GM23248 (cell line): ENCODE measurements around the gene GNA14. TPM values are rescaled to one million over a fixed set of nuclear protein-coding genes. Genes with fewer than 3 reads are reported as not detected.

Experiments used
- DNase-seq: peaks from one replicate; pipeline ENCODE4 v3.0.0-alpha.2; 2015
- H2AFZ ChIP-seq: fragments of 200-600 bp; sonication (generic); 2 replicates; pipeline ENCODE4 v1.6.1; 2016; ENCODE audit warnings: antibody characterized with exemption
- H3F3A ChIP-seq: fragments of 200-600 bp; sonication (generic); 2 replicates; pipeline ENCODE4 v1.6.1; 2016; ENCODE audit warnings: mild to moderate bottlenecking, antibody characterized with exemption, mixed run types; ENCODE audit not compliant: insufficient read depth
- H3K27ac ChIP-seq: fragments of 200-600 bp; sonication (generic); 2 replicates; pipeline ENCODE4 v1.5.1; 2016; ENCODE audit warnings: mild to moderate bottlenecking
- H3K27me3 ChIP-seq: fragments of 200-600 bp; sonication (generic); replicated peaks from 2 replicates; pipeline ENCODE4 v1.6.1; 2016; ENCODE audit warnings: mild to moderate bottlenecking; ENCODE audit not compliant: insufficient read depth
- H3K36me3 ChIP-seq: fragments of 200-600 bp; sonication (generic); 2 replicates; pipeline ENCODE4 v1.6.1; 2016; ENCODE audit warnings: low read depth, mild to moderate bottlenecking
- H3K4me1 ChIP-seq: fragments of 200-600 bp; sonication (generic); 2 replicates; pipeline ENCODE4 v1.6.1; 2016; ENCODE audit warnings: mild to moderate bottlenecking; ENCODE audit not compliant: insufficient read depth
- H3K4me2 ChIP-seq: fragments of 200-600 bp; sonication (generic); one replicate; pipeline ENCODE4 v1.6.1; 2016; ENCODE audit warnings: mild to moderate bottlenecking; ENCODE audit not compliant: unreplicated experiment
- H3K4me3 ChIP-seq: fragments of 200-600 bp; sonication (generic); 2 replicates; pipeline ENCODE4 v1.5.1; 2016; ENCODE audit warnings: mild to moderate bottlenecking
- H3K79me2 ChIP-seq: fragments of 200-600 bp; sonication (generic); 2 replicates; pipeline ENCODE4 v1.6.1; 2016; ENCODE audit warnings: mild to moderate bottlenecking; ENCODE audit not compliant: insufficient read depth
- H3K9ac ChIP-seq: fragments of 200-600 bp; sonication (generic); 2 replicates; pipeline ENCODE4 v1.6.1; 2016; ENCODE audit warnings: mild to moderate bottlenecking
- H3K9me2 ChIP-seq: fragments of 200-600 bp; sonication (generic); 2 replicates; pipeline ENCODE4 v1.6.1; 2016; ENCODE audit warnings: mixed run types, mild to moderate bottlenecking, moderate library complexity; ENCODE audit not compliant: insufficient read depth
- H3K9me3 ChIP-seq: fragments of 200-600 bp; sonication (generic); one replicate; pipeline ENCODE4 v1.6.1; 2017; ENCODE audit warnings: low read depth
- H4K20me1 ChIP-seq: fragments of 200-600 bp; sonication (generic); 2 replicates; pipeline ENCODE4 v1.6.0; 2016; ENCODE audit not compliant: insufficient read depth
- EZH2 ChIP-seq: fragments of 200-600 bp; sonication (generic); IDR thresholded peaks from 2 replicates; pipeline ENCODE4 v1.6.1; 2018; ENCODE audit warnings: antibody characterized with exemption, mild to moderate bottlenecking; ENCODE audit not compliant: insufficient read depth, poor library complexity, severe bottlenecking
- EZH2phosphoT487 ChIP-seq: fragments of 200-600 bp; sonication (generic); IDR thresholded peaks from 2 replicates; pipeline ENCODE4 v1.6.1; 2018; ENCODE audit warnings: antibody characterized with exemption, moderate library complexity, mild to moderate bottlenecking, low read depth; ENCODE audit not compliant: insufficient read depth
- WGBS, 2 experiments: methylation state at CpG; one replicate each; pipeline ENCODE4 v1.1.6; 2015 to 2017; ENCODE audit warnings: low lambda C conversion rate in 2 of 2, low coverage in 1 of 2; ENCODE audit errors: missing lambda C conversion rate in 2 of 2; 5-methylcytosine and 5-hydroxymethylcytosine counted together
- in situ Hi-C: fragments of 300-500 bp; cut with MboI; formaldehyde crosslinking; loops from 2 replicates; pipeline ENCODE4 v1.15.0; 2020
- polyA plus RNA-seq: library from polyadenylated mRNA; unstranded; fragments of >200 nt; fragmentation: Nextera tagmentation; extraction: Ambion mirVana; gene quantifications from 2 replicates; pipeline ENCODE4 v1.2.1, GENCODE V29; 2016
- total RNA-seq: library from RNA; depleted of rRNA; stranded (reverse); fragments of >200 nt; shearing (Covaris generic); gene quantifications from 2 replicates; pipeline ENCODE4 v1.2.3, GENCODE V29; 2014

The GNA14 gene
- total and polyA plus RNA-seq, 2 experiments from 2014 or later, result 0.11 to 0.24 TPM

DNA sequence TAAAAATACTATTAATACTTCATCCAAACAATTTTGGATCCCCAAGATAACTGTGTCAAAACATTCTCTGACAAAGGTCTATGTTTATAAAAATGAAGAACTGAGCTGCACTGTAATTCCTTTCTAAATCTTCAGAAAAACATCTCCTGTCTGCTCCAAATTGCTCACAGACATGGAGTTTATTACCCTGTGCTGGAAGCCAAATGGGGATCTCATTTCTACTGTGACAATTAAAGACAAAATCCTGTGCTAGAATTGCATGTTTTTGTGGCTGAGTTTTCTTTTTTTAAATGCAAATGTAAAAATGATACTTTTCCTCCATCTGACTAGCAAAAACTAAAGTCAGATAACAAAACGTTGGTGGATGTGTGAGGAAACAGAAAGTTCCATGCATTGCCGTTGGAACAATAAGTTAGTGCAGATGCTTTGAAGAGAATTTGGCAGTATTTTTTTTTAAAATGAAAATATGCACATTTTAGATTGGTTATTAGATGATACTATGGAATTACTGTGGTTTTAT lies 93.5 kb downstream of the GNA14 start:
- Histone ChIP-seq H3K4me1 (no peaks in the 10 kb centered on the region), H3K27ac (no peak overlapping the region), H3F3A (no peaks in the 10 kb centered on the region), H3K27me3 (no peaks in the 10 kb centered on the region; the same call in 1 of the 2 replicates), H3K36me3 (no peaks in the 10 kb centered on the region), H2AFZ (no peak overlapping the region), H4K20me1 (no peaks in the 10 kb centered on the region), H3K9me3 (no peaks in the 10 kb centered on the region), H3K9me2 (no peaks in the 10 kb centered on the region), H3K9ac (no peak overlapping the region), H3K4me3 (no peak overlapping the region), H3K79me2 (no peaks in the 10 kb centered on the region), H3K4me2 (no peak overlapping the region)
- WGBS, 2 experiments, result 2 to 3% methylated on average over 2 of the region's 2 CpGs
- DNase-seq, result no peak
- TF ChIP-seq EZH2 (no peak), EZH2phosphoT487 (no peak)
- in situ Hi-C loops, result no loop called here

DNA sequence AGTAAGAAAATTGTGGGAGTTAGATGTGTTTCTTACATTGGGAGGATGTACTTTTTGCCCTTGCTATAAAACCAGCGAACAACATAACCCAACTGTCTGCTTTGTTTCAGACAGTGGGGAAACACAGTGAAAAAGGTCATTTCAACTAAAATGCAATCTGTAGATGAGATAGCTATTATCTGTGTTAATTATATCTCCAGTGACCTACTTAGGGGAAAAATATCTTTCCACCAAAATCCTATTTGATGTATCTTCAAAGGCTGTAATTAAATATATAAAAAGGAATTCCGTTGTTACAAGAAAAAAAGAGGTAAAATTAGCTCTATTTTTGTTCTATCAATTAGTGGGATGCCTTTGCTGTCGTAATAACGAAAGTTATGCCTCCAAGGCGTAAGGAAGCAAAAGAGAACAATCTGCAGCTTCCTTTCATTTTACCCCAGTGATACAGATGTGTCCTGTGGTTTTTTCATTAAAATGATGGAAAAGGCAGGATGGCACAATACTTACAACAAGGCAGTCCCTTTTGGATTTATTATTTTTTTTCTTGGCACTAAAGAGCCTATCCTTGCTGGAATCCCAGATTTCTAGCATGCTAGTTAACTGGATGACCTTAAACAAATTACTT lies 100.9 kb downstream of the GNA14 start:
- Histone ChIP-seq H3K9me3 (no peaks in the 10 kb centered on the region), H3K27me3 (no peaks in the 10 kb centered on the region; the same call in 1 of the 2 replicates), H3K9me2 (no peaks in the 10 kb centered on the region), H3K79me2 (no peaks in the 10 kb centered on the region), H3K4me3 (no peak overlapping the region), H3K36me3 (no peaks in the 10 kb centered on the region), H3K4me2 (no peak overlapping the region), H2AFZ (no peak overlapping the region), H4K20me1 (no peaks in the 10 kb centered on the region), H3K27ac (no peak overlapping the region), H3F3A (no peaks in the 10 kb centered on the region), H3K4me1 (0 out of 2 replicates have a peak, but pooled peaks cover 3% of the 10 kb centered on the region), H3K9ac (no peak overlapping the region)
- WGBS, 2 experiments, result 77 to 79% methylated on average over 5 of the region's 5 CpGs
- in situ Hi-C loops, result no loop called here
- TF ChIP-seq EZH2, result no peak
- no peak for TF ChIP-seq EZH2phosphoT487
- no peak for DNase-seq

DNA sequence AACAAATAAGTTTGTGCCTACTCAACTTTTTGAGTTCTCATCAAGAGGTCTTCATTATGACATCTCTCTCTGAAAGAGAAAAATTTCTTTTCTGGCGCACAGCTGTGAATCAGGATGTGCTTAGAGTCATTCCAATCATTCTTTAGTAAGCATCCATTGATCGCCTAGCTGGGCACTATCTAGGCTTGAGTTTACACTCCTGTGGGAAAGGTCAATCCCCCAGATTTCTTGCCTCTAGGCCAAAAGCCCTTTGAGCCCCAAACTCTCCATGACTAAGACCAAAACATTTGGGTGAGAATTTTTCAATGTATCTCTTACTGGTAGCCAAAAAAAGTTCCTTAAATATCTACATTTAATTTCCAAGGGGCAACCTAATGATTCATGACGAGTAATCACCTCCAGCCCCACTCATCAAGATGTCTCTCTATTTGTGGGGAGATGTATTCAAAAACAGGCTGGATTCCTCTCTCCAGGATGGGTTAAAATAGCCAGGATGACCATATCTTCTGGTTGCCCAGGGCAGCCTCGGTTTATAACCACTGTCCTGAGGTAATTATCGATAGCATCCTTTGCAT lies 101.7 kb downstream of the GNA14 start:
- no peak for DNase-seq
- no peak overlapping the region for H3K9ac ChIP-seq
- H3K36me3 ChIP-seq, result no peaks in the 10 kb centered on the region
- no peak overlapping the region for H3K27ac ChIP-seq
- in situ Hi-C loops, result no loop called here
- no peaks in the 10 kb centered on the region for H3K79me2 ChIP-seq
- H3K27me3 ChIP-seq, result no peaks in the 10 kb centered on the region
- no peak overlapping the region for H3K4me3 ChIP-seq
- H3K4me1 ChIP-seq, result 0 out of 2 replicates have a peak, but pooled peaks cover 3% of the 10 kb centered on the region
- H4K20me1 ChIP-seq, result no peaks in the 10 kb centered on the region
- 56 to 62% methylated on average over 5 of the region's 5 CpGs for WGBS, 2 experiments
- no peaks in the 10 kb centered on the region for H3F3A ChIP-seq
- H2AFZ ChIP-seq, result no peak overlapping the region
- H3K4me2 ChIP-seq, result no peak overlapping the region
- TF ChIP-seq EZH2phosphoT487 (no peak), EZH2 (no peak)
- peaks cover 6% of the 10 kb centered on the region for H3K9me3 ChIP-seq
- H3K9me2 ChIP-seq, result no peaks in the 10 kb centered on the region

DNA sequence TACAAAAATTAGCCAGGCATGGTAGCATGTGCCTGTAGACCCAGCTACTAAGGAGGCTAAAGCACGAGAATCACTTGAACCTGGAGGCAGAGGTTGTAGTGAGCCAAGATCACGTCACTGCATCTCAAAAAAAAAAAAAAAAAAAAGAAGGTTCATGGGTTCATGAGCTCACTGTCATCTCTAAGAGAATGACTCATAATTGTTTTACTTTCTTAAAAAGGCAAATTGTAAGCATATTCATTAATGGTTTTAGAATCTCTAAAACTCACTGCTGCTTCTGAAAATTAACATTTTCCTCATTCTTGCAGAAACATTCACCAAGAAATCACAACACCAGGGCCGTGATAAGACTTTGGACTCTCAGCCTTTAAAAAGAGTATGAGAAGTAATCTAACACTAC lies 103.6 kb downstream of the GNA14 start:
- Histone ChIP-seq H3K27ac (no peak overlapping the region), H3F3A (no peaks in the 10 kb centered on the region), H3K9me3 (peaks cover 7% of the 10 kb centered on the region), H3K4me2 (no peak overlapping the region), H3K9me2 (no peaks in the 10 kb centered on the region), H4K20me1 (no peaks in the 10 kb centered on the region), H3K9ac (no peak overlapping the region), H3K36me3 (no peaks in the 10 kb centered on the region), H3K79me2 (no peaks in the 10 kb centered on the region), H2AFZ (no peak overlapping the region), H3K27me3 (no peaks in the 10 kb centered on the region), H3K4me3 (no peak overlapping the region), H3K4me1 (0 out of 2 replicates have a peak, but pooled peaks cover 3% of the 10 kb centered on the region)
- in situ Hi-C loops, result no loop called here
- TF ChIP-seq EZH2 (no peak), EZH2phosphoT487 (no peak)
- 32 to 39% methylated on average over 3 of the region's 3 CpGs for WGBS, 2 experiments
- DNase-seq, result peak; percentile 15
